HG02852 (cell line): Measurements from ENCODE around the gene EML2.
"Not testable (repeated sequence)": the region's sequence is repeated elsewhere in the genome, so short reads cannot be mapped to it uniquely, and the experiment has no call there.

Source experiments
- ATAC-seq: cut with Tn5 transposase; IDR thresholded peaks from one replicate; pipeline ENCODE4 v1.9.1; 2021; ENCODE audit warnings: mild to moderate bottlenecking, moderate library complexity; ENCODE audit not compliant: unreplicated experiment

EML2 gene

GRCh38 chr19:45655073-45655472 lies 15.9 kb upstream of the EML2 start:
- ATAC-seq: no peak

- ATAC-seq: no peak
Measured at GRCh38 chr19:45653634-45654033, 14.4 kb upstream of the EML2 start.

GRCh38 chr19:45650722-45651121 lies 11.5 kb upstream of the EML2 start:
- no peak for ATAC-seq

- ATAC-seq: no peak
Measured at GRCh38 chr19:45646345-45646698, 7.1 kb upstream of the EML2 start.

- peak; percentile 53 for ATAC-seq
Measured at GRCh38 chr19:45645631-45646344, 6.6 kb upstream of the EML2 start.

- no peak for ATAC-seq
Measured at GRCh38 chr19:45645068-45645630, 6.0 kb upstream of the EML2 start.

- no peak for ATAC-seq
Measured at GRCh38 chr19:45643927-45644771, 5.0 kb upstream of the EML2 start.

- no peak for ATAC-seq
Measured at GRCh38 chr19:45643024-45643926, 4.1 kb upstream of the EML2 start.

GRCh38 chr19:45641274-45642105 lies 2.3 kb upstream of the EML2 start:
- ATAC-seq: peak; percentile 20

GRCh38 chr19:45640849-45641273 lies 1.7 kb upstream of the EML2 start:
- no peak for ATAC-seq

GRCh38 chr19:45637890-45638667 lies 1.1 kb downstream of the EML2 start:
- ATAC-seq: no peak

GRCh38 chr19:45636902-45637301 lies 2.3 kb downstream of the EML2 start:
- no peak for ATAC-seq

GRCh38 chr19:45636275-45636674 lies 2.9 kb downstream of the EML2 start:
- no peak for ATAC-seq

GRCh38 chr19:45632468-45633196 lies 6.6 kb downstream of the EML2 start:
- no peak for ATAC-seq

- no peak for ATAC-seq
Measured at GRCh38 chr19:45630463-45630862, 8.7 kb downstream of the EML2 start.

GRCh38 chr19:45629704-45630103 lies 9.5 kb downstream of the EML2 start:
- no peak for ATAC-seq

- not testable (repeated sequence) for ATAC-seq
Measured at GRCh38 chr19:45628219-45628618, 11.0 kb downstream of the EML2 start.

- no peak for ATAC-seq
Measured at GRCh38 chr19:45623984-45624383, 15.2 kb downstream of the EML2 start.
